Duodenal mucosa (tissue), 2 donors: Measurements from ENCODE around the gene TDRD3.

ENCODE experiments used
- H3K27ac ChIP-seq: one replicate; pipeline ENCODE4 v1.7.0; 2013; ENCODE audit warnings: low read depth, low read length
- H3K27me3 ChIP-seq, 2 donors: one replicate each; pipeline ENCODE4 v1.7.0; 2013; ENCODE audit warnings: low read length in 2 of 2, control low read depth in 1 of 2; ENCODE audit not compliant: insufficient read depth in 2 of 2, control insufficient read depth in 1 of 2
- H3K36me3 ChIP-seq, 2 donors: one replicate each; pipeline ENCODE4 v1.7.0; 2013; ENCODE audit warnings: low read length in 2 of 2, control low read depth in 1 of 2; ENCODE audit not compliant: insufficient read depth in 2 of 2, control insufficient read depth in 1 of 2
- H3K4me1 ChIP-seq, 2 donors: one replicate each; pipeline ENCODE4 v1.7.0; 2013; ENCODE audit warnings: low read length in 2 of 2, control low read depth in 1 of 2; ENCODE audit not compliant: insufficient read depth in 2 of 2, control insufficient read depth in 1 of 2
- H3K4me3 ChIP-seq, 2 donors: one replicate each; pipeline ENCODE4 v1.7.0; 2013; ENCODE audit warnings: low read length in 2 of 2, low read depth in 1 of 2
- H3K9ac ChIP-seq, 2 donors: one replicate each; pipeline ENCODE4 v1.7.0; 2013; ENCODE audit warnings: low read length in 2 of 2, low read depth in 1 of 2
- H3K9me3 ChIP-seq, 2 donors: one replicate each; pipeline ENCODE4 v1.7.0; 2013; ENCODE audit warnings: low read length in 2 of 2, control low read depth in 1 of 2; ENCODE audit not compliant: control insufficient read depth in 1 of 2

TDRD3 gene

DNA sequence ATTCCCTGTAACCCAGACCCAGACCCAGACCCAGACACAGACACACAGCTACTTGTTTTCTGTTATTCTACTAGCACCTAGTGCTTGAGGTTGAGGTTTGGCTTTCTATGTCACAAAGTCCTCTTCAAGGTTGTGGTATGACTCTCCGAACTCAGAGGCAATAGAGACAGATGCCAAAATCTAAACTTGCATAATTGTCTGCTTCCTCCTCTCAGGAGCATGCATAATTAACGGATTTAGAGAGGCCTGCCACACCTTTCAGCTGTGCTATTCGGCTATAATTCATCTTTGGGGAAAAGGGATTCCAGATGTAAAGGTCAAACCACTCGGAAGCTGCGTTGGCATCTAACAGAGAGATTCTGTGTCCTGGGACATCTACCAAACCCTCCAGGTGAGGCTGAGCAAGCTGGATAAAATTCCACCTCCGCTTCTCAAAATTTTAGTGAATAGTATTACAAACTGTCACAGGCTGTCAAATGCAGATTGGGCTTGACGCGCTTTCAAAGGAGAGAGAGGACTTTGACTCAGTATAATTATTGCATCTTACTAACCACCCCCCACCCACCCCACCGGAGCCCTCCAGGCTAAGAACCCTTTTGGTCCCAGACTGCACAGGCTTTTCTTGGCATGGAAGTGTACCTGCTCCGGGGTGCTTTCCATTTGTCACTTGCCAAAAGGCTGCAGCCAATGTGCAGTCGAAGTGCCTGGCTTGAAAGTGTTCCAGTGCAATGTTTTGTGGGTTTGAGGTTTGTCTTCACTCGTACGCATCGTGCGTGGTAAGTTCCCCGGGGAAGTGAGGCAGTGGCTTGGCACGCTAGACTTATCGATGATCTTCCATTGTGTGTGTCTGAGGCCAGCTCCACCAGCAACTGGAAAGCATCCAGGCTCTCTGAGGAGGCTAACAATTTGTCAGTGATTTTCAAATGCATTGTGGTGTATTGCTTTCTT, 194.1 kb downstream of the TDRD3 start:
- Histone ChIP-seq H3K27me3 (no peaks in the 10 kb centered on the region), H3K4me1 (no peaks in the 10 kb centered on the region), H3K9ac (no peak overlapping the region), H3K4me3 (no peak overlapping the region), H3K36me3 (no peaks in the 10 kb centered on the region), H3K27ac (no peak overlapping the region), H3K9me3 (no peaks in the 10 kb centered on the region)

GRCh38 chr13:60603049-60603448, 206.0 kb downstream of the TDRD3 start:
- no peak overlapping the region for H3K4me3 ChIP-seq
- H3K4me1 ChIP-seq, result no peaks in the 10 kb centered on the region
- H3K9ac ChIP-seq, result no peak overlapping the region
- no peaks in the 10 kb centered on the region for H3K36me3 ChIP-seq
- H3K27me3 ChIP-seq, result no peaks in the 10 kb centered on the region
- no peaks in the 10 kb centered on the region for H3K9me3 ChIP-seq
- no peak overlapping the region for H3K27ac ChIP-seq

- no peak overlapping the region for H3K9ac ChIP-seq
- H3K27ac ChIP-seq, result no peak overlapping the region
- no peaks in the 10 kb centered on the region for H3K9me3 ChIP-seq
- H3K4me3 ChIP-seq, result no peak overlapping the region
- H3K4me1 ChIP-seq, result no peaks in the 10 kb centered on the region
- no peaks in the 10 kb centered on the region for H3K36me3 ChIP-seq
- no peaks in the 10 kb centered on the region for H3K27me3 ChIP-seq
Measured at GRCh38 chr13:60604058-60604457, 207.0 kb downstream of the TDRD3 start.

GRCh38 chr13:60608954-60609353, 211.9 kb downstream of the TDRD3 start:
- no peak overlapping the region for H3K4me3 ChIP-seq
- H3K9me3 ChIP-seq, result no peaks in the 10 kb centered on the region
- H3K27ac ChIP-seq, result no peak overlapping the region
- no peak overlapping the region for H3K9ac ChIP-seq
- no peaks in the 10 kb centered on the region for H3K36me3 ChIP-seq
- H3K4me1 ChIP-seq, result no peaks in the 10 kb centered on the region
- no peaks in the 10 kb centered on the region for H3K27me3 ChIP-seq

GRCh38 chr13:60611523-60611922, 214.5 kb downstream of the TDRD3 start:
- H3K9me3 ChIP-seq, result no peaks in the 10 kb centered on the region
- H3K36me3 ChIP-seq, result no peaks in the 10 kb centered on the region
- no peaks in the 10 kb centered on the region for H3K4me1 ChIP-seq
- no peak overlapping the region for H3K27ac ChIP-seq
- no peak overlapping the region for H3K9ac ChIP-seq
- no peaks in the 10 kb centered on the region for H3K27me3 ChIP-seq
- no peak overlapping the region for H3K4me3 ChIP-seq

- Histone ChIP-seq H3K4me3 (no peak overlapping the region), H3K9me3 (no peaks in the 10 kb centered on the region), H3K27ac (no peak overlapping the region), H3K27me3 (no peaks in the 10 kb centered on the region), H3K9ac (no peak overlapping the region), H3K4me1 (no peaks in the 10 kb centered on the region), H3K36me3 (no peaks in the 10 kb centered on the region)
Measured at GRCh38 chr13:60612593-60612992, 215.6 kb downstream of the TDRD3 start.

DNA sequence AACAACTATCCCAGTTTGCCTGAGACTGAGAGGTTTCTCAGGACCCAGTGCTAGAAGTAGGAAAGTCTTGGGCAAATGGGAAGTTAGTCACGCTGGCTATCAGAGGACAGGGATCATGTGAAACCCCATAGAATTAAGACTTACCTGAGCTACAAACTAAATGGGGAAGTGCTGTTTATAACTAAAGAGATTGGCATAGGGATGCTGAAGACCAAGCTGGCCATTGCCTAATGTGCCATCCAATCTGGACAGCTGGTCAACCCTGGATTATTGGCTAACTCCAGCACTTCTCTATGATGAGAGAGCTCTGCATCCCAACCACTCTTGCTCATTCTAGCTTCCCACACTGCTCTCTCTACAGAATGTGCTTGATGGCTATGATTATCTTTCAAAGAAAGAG, 216.1 kb downstream of the TDRD3 start:
- Histone ChIP-seq H3K36me3 (no peaks in the 10 kb centered on the region), H3K9me3 (no peaks in the 10 kb centered on the region), H3K27ac (no peak overlapping the region), H3K4me3 (no peak overlapping the region), H3K4me1 (no peaks in the 10 kb centered on the region), H3K27me3 (no peaks in the 10 kb centered on the region), H3K9ac (no peak overlapping the region)

DNA sequence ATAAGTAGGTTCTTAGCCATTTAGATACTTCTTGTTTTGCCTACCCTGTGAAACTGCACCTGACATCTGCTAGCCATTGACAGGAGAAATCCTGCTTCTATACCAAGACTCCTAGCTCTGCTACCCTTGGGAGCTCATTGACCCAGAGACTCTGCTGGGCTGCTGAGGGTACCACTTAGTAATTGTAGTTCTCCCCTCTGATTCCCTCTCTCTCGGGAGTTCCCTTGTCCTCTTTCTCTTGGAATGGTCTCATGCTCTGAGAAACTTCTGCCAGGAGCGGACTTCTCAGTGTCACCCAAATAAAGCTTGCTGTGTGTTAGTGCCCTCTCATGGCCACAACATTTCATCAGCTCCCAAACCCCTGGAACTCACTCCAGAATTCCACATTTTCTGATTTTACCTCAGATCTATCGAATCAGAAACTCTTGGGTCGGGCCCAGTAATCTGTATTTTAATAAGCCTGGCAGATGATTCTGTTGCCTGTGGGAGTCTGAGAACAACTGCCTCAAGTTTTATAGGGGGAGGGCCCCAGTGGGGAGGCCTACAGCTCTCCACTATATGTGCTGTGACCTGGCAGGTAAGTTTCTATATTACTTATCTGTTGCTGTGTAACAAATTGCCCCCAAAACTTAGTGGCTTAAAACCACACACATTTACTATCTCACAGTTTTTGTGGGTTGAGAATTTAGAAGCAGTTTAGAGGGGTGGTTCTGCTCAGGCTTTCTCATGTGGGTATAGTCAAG, 221.1 kb downstream of the TDRD3 start:
- Histone ChIP-seq H3K27ac (no peak overlapping the region), H3K27me3 (no peaks in the 10 kb centered on the region), H3K36me3 (no peaks in the 10 kb centered on the region), H3K4me1 (no peaks in the 10 kb centered on the region), H3K9ac (no peak overlapping the region), H3K9me3 (no peaks in the 10 kb centered on the region), H3K4me3 (no peak overlapping the region)

GRCh38 chr13:60619461-60619860, 222.4 kb downstream of the TDRD3 start:
- H3K4me1 ChIP-seq, result no peaks in the 10 kb centered on the region
- no peak overlapping the region for H3K27ac ChIP-seq
- H3K9me3 ChIP-seq, result no peaks in the 10 kb centered on the region
- no peak overlapping the region for H3K4me3 ChIP-seq
- H3K9ac ChIP-seq, result no peak overlapping the region
- H3K36me3 ChIP-seq, result no peaks in the 10 kb centered on the region
- H3K27me3 ChIP-seq, result no peaks in the 10 kb centered on the region

DNA sequence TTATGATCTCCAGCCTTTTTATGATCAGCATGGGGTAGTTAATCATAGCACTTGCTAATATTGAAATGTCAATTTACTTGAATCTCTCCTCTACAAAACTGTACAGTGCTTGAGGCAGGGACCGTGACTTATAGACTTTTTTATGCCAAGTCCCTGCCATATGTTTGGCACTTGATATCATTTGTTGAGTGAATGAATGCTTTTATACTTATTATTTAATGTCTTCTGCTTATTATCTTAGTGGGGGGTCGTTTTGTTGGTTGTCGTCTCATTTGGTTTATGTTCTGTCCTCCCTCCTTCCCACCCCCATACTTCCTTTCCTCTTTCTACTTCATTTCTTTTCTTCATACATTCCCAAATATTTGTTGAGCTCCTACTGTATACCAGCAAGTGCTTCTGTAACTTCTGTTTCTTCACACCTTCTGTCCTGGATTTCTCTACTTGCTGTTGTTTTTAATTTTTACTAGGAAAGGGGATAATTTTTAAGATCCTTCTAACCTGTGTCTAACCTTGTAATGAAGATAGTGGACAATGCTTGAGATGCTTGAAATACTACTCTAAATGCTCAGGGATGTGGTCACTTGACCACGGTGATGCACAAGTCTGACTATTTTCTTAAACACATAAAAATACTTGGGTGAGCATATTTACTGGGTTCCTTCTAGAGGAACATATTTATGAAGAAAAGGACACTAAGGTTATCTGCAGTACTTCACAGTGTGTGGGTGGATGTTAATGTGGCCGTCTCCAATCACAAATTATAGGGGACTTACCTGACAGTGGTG, 223.8 kb downstream of the TDRD3 start:
- Histone ChIP-seq H3K9me3 (no peaks in the 10 kb centered on the region), H3K9ac (no peak overlapping the region), H3K36me3 (no peaks in the 10 kb centered on the region), H3K4me3 (no peak overlapping the region), H3K27me3 (no peaks in the 10 kb centered on the region), H3K4me1 (no peaks in the 10 kb centered on the region), H3K27ac (no peak overlapping the region)
